SK-N-MC (cell line): ENCODE measurements around the gene SLC1A3.

Source experiments
- DNase-seq: peaks from one replicate; pipeline ENCODE4 v3.0.0-alpha.2; 2011; ENCODE audit warnings: low read depth, low spot score
- H3K27ac ChIP-seq: fragments of 200-600 bp; sonication (generic); 2 replicates; pipeline ENCODE4 v1.5.1; 2016; ENCODE audit warnings: mixed run types
- H3K36me3 ChIP-seq: fragments of 200-600 bp; sonication (generic); 2 replicates; pipeline ENCODE4 v1.6.1; 2017; ENCODE audit warnings: antibody characterized with exemption, low read length, mixed read lengths; ENCODE audit not compliant: insufficient read depth
- H3K4me3 ChIP-seq: fragments of 200-600 bp; sonication (generic); 2 replicates; pipeline ENCODE4 v1.5.1; 2016
- H3K9ac ChIP-seq: fragments of 200-600 bp; sonication (generic); 2 replicates; pipeline ENCODE4 v1.8.0; 2017; ENCODE audit warnings: mixed run types, mixed read lengths; ENCODE audit not compliant: insufficient read length
- H3K9me3 ChIP-seq: fragments of 200-600 bp; sonication (generic); 2 replicates; pipeline ENCODE4 v1.6.1; 2017; ENCODE audit warnings: low read depth, mild to moderate bottlenecking, antibody characterized with exemption, low read length, moderate library complexity, mixed read lengths
- EZH2 ChIP-seq: fragments of 200-600 bp; sonication (generic); IDR thresholded peaks from one replicate; pipeline ENCODE4 v1.6.1; 2017; ENCODE audit warnings: antibody characterized with exemption
- FOXP2 ChIP-seq: optimal IDR thresholded peaks from 2 replicates; pipeline ENCODE3; 2011; ENCODE audit warnings: mild to moderate bottlenecking, moderate library complexity; ENCODE audit not compliant: insufficient read depth; ENCODE audit errors: extremely low read length, control extremely low read depth
- POLR2AphosphoS5 ChIP-seq: IDR thresholded peaks from 2 replicates; pipeline ENCODE4 v1.6.1; 2012; ENCODE audit warnings: mild to moderate bottlenecking, low read depth, low read length, borderline replicate concordance

SLC1A3 gene

DNA sequence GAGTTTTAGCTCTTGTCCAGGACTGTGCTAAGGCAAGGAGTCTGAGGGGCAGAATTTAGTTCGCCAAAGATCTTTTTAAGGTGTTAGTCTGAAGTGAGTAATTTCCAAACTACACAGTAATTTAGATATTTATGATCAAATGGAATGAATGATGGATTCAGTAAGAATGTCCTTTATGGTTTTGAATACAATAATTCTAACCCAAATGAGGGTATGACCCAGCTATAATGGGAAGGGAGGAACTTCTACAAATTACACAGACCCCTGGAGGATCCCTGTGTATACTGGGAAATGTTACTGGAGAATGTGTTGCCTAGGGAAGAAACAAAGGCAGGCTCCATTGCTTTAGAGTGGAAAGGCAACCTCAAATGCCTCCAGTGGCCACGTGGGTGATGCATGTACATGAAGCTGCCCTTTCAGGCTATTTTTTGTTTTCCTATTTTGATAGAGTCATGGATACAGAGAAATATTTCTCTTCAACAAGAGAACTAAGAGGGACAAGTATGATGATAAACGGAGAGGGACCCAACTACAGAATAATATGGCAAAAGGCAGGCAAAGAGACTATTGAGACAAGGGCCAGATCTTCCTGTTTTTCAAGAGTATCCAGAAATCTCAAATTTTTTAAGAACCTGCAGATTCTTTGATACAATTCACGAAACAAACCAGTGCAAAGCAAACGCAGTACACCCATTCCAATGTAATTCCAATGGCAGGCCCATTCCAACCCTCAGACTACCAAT lies 25.4 kb downstream of the SLC1A3 start:
- Histone ChIP-seq H3K9ac (no peak overlapping the region), H3K4me3 (no peak overlapping the region), H3K9me3 (no peaks in the 10 kb centered on the region), H3K36me3 (peaks cover 15% of the 10 kb centered on the region), H3K27ac (no peak overlapping the region)
- TF ChIP-seq POLR2AphosphoS5: no peak
- DNase-seq: no peak

DNA sequence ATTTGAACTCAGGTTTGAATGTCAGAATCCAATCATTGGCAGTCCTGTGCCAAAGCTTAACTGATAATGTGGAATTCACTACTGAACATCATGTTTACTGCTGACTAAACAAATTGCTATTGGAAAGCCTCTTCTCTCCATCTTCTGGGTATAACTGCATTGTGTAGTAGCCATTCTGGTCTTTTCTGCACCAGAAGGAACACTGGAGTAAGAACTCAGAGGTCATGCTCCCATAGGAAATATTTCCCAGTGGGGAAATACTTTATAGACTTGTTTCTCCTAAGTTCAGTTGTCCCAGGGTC lies 25.9 kb downstream of the SLC1A3 start:
- H3K36me3 ChIP-seq: peaks cover 15% of the 10 kb centered on the region
- H3K9me3 ChIP-seq: no peaks in the 10 kb centered on the region
- no peak overlapping the region for H3K4me3 ChIP-seq
- DNase-seq: no peak
- no peak overlapping the region for H3K27ac ChIP-seq
- no peak for TF ChIP-seq EZH2
- TF ChIP-seq FOXP2: no peak
- TF ChIP-seq POLR2AphosphoS5: no peak
- H3K9ac ChIP-seq: no peak overlapping the region

GRCh38 chr5:36635721-36636390 lies 29.4 kb downstream of the SLC1A3 start:
- H3K4me3 ChIP-seq: no peak overlapping the region
- H3K9ac ChIP-seq: no peak overlapping the region
- no peak for TF ChIP-seq EZH2
- no peak for TF ChIP-seq FOXP2
- TF ChIP-seq POLR2AphosphoS5: no peak

DNA sequence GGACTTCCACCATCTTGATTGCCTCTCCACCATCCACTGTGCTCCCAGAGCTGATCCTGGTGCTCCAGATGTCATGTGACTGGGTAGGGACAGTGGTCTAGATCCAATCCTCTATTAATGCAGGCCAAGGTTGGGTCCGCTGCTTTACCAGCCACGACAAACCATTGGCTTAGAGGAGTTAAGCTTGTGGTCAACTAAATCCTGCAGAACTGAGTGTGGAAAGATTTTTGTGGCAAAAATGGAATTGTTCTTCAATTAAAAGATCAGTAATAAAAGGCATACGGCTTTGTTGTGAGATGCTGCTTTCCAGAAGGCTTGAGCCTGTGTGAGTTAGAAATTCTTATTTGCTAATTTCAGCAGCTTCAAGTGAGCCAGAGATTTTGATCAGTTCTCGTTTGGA lies 30.7 kb downstream of the SLC1A3 start:
- no peak for DNase-seq
- no peak overlapping the region for H3K27ac ChIP-seq
- H3K9me3 ChIP-seq: no peaks in the 10 kb centered on the region
- TF ChIP-seq EZH2: no peak
- TF ChIP-seq POLR2AphosphoS5: no peak
- TF ChIP-seq FOXP2: no peak
- H3K4me3 ChIP-seq: no peak overlapping the region
- H3K36me3 ChIP-seq: no peaks in the 10 kb centered on the region; the same call in 1 of the 2 replicates
- H3K9ac ChIP-seq: no peak overlapping the region

More at GRCh38 chr5:36635721-36636390, 29.4 kb downstream of the SLC1A3 start:
- no peaks in the 10 kb centered on the region for H3K9me3 ChIP-seq
- no peak for DNase-seq
- H3K36me3 ChIP-seq: peaks cover 2% of the 10 kb centered on the region; the same call in 1 of the 2 replicates
- H3K27ac ChIP-seq: no peak overlapping the region

GRCh38 chr5:36637516-36637915 lies 31.1 kb downstream of the SLC1A3 start:
- no peak for DNase-seq
- H3K27ac ChIP-seq: no peak overlapping the region
- peaks cover under 1% of the 10 kb centered on the region; the same call in 1 of the 2 replicates for H3K36me3 ChIP-seq
- H3K9me3 ChIP-seq: no peaks in the 10 kb centered on the region
- TF ChIP-seq EZH2: no peak
- H3K9ac ChIP-seq: no peak overlapping the region
- H3K4me3 ChIP-seq: no peak overlapping the region

DNA sequence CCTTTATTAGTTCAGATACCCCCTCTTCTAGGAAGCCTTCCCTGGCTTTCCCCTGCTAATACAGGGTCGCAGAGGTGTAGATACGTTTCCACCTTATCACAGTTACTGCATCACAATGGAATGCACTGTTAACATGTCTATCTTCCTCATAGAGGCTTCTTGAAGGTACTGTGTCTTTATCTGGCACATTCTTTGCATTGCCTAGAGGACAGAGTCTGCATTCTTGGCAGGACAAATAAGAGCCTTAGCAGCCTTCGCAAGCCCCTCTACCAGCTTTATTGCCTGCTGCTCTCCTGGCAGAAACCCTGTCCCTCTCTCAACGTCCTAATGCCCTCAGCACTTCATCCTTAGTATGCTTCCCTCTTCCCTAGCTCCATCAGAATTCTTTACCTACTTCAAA lies 31.6 kb downstream of the SLC1A3 start:
- no peaks in the 10 kb centered on the region for H3K9me3 ChIP-seq
- DNase-seq: no peak

GRCh38 chr5:36640949-36641348 lies 34.5 kb downstream of the SLC1A3 start:
- DNase-seq: no peak
- H3K27ac ChIP-seq: peak overlapping the region; percentile 32; the same call in 1 of the 2 replicates
- H3K9ac ChIP-seq: no peak overlapping the region
- no peak overlapping the region for H3K4me3 ChIP-seq
- peaks cover 4% of the 10 kb centered on the region; the same call in 1 of the 2 replicates for H3K36me3 ChIP-seq
- TF ChIP-seq FOXP2: no peak
- no peaks in the 10 kb centered on the region for H3K9me3 ChIP-seq

More for the DNA sequence above, 31.6 kb downstream of the SLC1A3 start:
- Histone ChIP-seq H3K27ac (no peak overlapping the region), H3K4me3 (no peak overlapping the region), H3K9ac (no peak overlapping the region), H3K36me3 (peaks cover 4% of the 10 kb centered on the region; the same call in 1 of the 2 replicates)
- TF ChIP-seq EZH2: no peak
- no peak for TF ChIP-seq FOXP2

- TF ChIP-seq POLR2AphosphoS5 (no peak), EZH2 (no peak), FOXP2 (no peak)
- Histone ChIP-seq H3K9me3 (no peaks in the 10 kb centered on the region), H3K36me3 (peaks cover 4% of the 10 kb centered on the region; the same call in 1 of the 2 replicates), H3K27ac (peak overlapping the region; percentile 32; the same call in 1 of the 2 replicates), H3K9ac (no peak overlapping the region), H3K4me3 (no peak overlapping the region)
- DNase-seq: no peak
Observed at GRCh38 chr5:36641431-36641830, 35.0 kb downstream of the SLC1A3 start.

GRCh38 chr5:36642089-36642488 lies 35.7 kb downstream of the SLC1A3 start:
- DNase-seq: no peak
- no peak overlapping the region for H3K4me3 ChIP-seq
- TF ChIP-seq FOXP2: no peak
- no peak for TF ChIP-seq EZH2
- TF ChIP-seq POLR2AphosphoS5: no peak
- H3K36me3 ChIP-seq: peaks cover 4% of the 10 kb centered on the region; the same call in 1 of the 2 replicates
- H3K9me3 ChIP-seq: no peaks in the 10 kb centered on the region
- H3K9ac ChIP-seq: no peak overlapping the region
- H3K27ac ChIP-seq: no peak overlapping the region
